ENCODE measurements around the gene MOCOS. TPM values are rescaled to one million over a fixed set of nuclear protein-coding genes. Genes with fewer than 3 reads are reported as not detected.

MOCOS gene
- total and polyA plus RNA-seq, 2 of the 8 experiments (the other 6 are each of a cell fraction or from before 2014, with no cell fraction given) = 4.7 to 5.8 TPM

DNA sequence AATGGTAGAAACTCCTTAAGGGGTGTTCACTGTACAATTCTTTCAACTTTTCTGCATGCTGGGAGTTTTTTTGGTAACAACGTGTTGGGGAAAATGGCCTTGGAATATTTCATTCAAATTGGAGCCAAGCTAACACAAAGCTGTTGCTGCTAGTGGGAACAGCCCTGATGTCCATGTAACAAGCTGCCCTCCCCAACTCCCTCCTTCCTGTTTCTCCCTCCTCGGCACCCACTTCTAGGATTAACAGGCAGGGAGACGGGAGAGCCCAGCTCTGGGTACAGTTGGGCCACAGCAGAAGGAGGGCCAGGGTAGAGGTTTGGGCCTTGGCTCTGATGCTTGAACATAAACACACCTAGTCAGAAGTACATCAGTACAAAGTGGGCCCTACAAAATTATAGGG lies 9.4 kb upstream of the MOCOS start:
- H3K79me2 ChIP-seq (ENCODE audit: control insufficient read depth in 1 of 2, insufficient read depth in 2 of 2, low read length in 2 of 2) = no peaks in the 10 kb centered on the region
- peaks cover 0 to 2% of the 10 kb centered on the region in 2 experiments for H4K20me1 ChIP-seq (replicated peaks in 1 of 2; ENCODE audit: control insufficient read depth in 1 of 2, insufficient read depth in 2 of 2, low read length in 2 of 2)
- no peaks in the 10 kb centered on the region for H3K79me1 ChIP-seq (ENCODE audit: low read depth, low read length)
- H3K36me3 ChIP-seq (ENCODE audit: control insufficient read depth in 2 of 4, insufficient read depth in 4 of 4, low read length in 3 of 4) = peaks cover 4 to 38% (median 24%) of the 10 kb centered on the region in 4 experiments; a peak in 7 of 8 replicates
- no peak overlapping the region for H3K9ac ChIP-seq (replicated peaks in 1 of 4; ENCODE audit: extremely low read depth in 1 of 4, low read depth in 3 of 4, low read length in 3 of 4)
- no peak for DNase-seq (ENCODE audit: low read depth in 1 of 2, low spot score in 2 of 2)
- no peak overlapping the region for H3K4me2 ChIP-seq (ENCODE audit: insufficient read depth in 1 of 2, low read depth in 2 of 2, low read length in 2 of 2)
- no peak overlapping the region for H4K5ac ChIP-seq (ENCODE audit: insufficient read length, low read depth, low read length)
- no peak overlapping the region for H2BK12ac ChIP-seq (ENCODE audit: low read depth, low read length)
- H2AFZ ChIP-seq (ENCODE audit: low read length) = no peak overlapping the region
- no peaks in the 10 kb centered on the region for H3K27me3 ChIP-seq (replicated peaks in 1 of 4; ENCODE audit: control insufficient read depth in 3 of 4, extremely low read depth in 1 of 4, insufficient read depth in 3 of 4, low read length in 3 of 4)
- H4K91ac ChIP-seq (replicated peaks; ENCODE audit: insufficient read length, low read length) = no peak overlapping the region
- H2BK15ac ChIP-seq (ENCODE audit: low read length) = no peak overlapping the region
- POLR2A ChIA-PET (ENCODE audit: partially characterized antibody) = interaction anchor here (0.6 to 3.8 kb wide), 3 partner anchors 12 to 267 kb away, joined by 3 to 24 read pairs (median 3); no protein-coding TSS in a partner anchor
- no peak overlapping the region for H3K56ac ChIP-seq (replicated peaks; ENCODE audit: insufficient read length, low read depth, low read length)
- H2BK5ac ChIP-seq (ENCODE audit: low read depth, low read length) = no peak overlapping the region
- FAIRE-seq = no peak
- H2BK20ac ChIP-seq (ENCODE audit: low read length) = no peak overlapping the region
- no peak overlapping the region for H3K14ac ChIP-seq (ENCODE audit: insufficient read length)
- no peak overlapping the region for H3K4me3 ChIP-seq (ENCODE audit: extremely low read depth in 1 of 4, insufficient read depth in 2 of 4, low read depth in 3 of 4, low read length in 4 of 4)
- 89% methylated on average over 3 of the region's 3 CpGs; no CpG with 5 or more reads in 1 of the 2 experiments for whole genome bisulfite sequencing, 2 experiments (ENCODE audit: extremely low coverage in 1 of 2, insufficient coverage in 1 of 2, insufficient read length in 1 of 2, insufficient replicate concordance in 2 of 2, low coverage in 1 of 2, low lambda C conversion rate in 2 of 2, missing lambda C conversion rate in 1 of 2)
- H3K23me2 ChIP-seq (ENCODE audit: low read depth, low read length) = no peaks in the 10 kb centered on the region
- H3K27ac ChIP-seq (ENCODE audit: low read depth, low read length) = no peak overlapping the region
- no peak overlapping the region for H2AK5ac ChIP-seq (ENCODE audit: low read depth, low read length)
- no peak overlapping the region for H3K4ac ChIP-seq (replicated peaks; ENCODE audit: insufficient read length, low read depth, low read length)
- H2BK120ac ChIP-seq (replicated peaks; ENCODE audit: low read depth, low read length) = no peak overlapping the region
- no peaks in the 10 kb centered on the region; a peak in 1 of 7 replicates for H3K4me1 ChIP-seq (replicated peaks in 1 of 4; ENCODE audit: control insufficient read depth in 3 of 4, insufficient read depth in 4 of 4, low read length in 3 of 4)
- CTCF ChIA-PET (ENCODE audit: partially characterized antibody) = no interaction called here
- H3K18ac ChIP-seq (ENCODE audit: extremely low read depth, low read length) = no peak overlapping the region
- no peak overlapping the region for H4K8ac ChIP-seq (ENCODE audit: extremely low read depth, insufficient read depth, low read length)
- H3K9me3 ChIP-seq (ENCODE audit: insufficient read depth in 2 of 2, low read depth in 1 of 2, low read length in 1 of 2) = no peaks in the 10 kb centered on the region
- no peak overlapping the region for H3K23ac ChIP-seq (ENCODE audit: insufficient read length)
- TF ChIP-seq HDAC2 (IDR thresholded peaks at IDR 0.05; ENCODE audit: borderline replicate concordance in 1 of 2, low read depth in 2 of 2, low read length in 2 of 2) = no peak
- TF ChIP-seq POLR2A (IDR thresholded peaks at IDR 0.05; ENCODE audit: control extremely low read depth in 1 of 2, low read depth in 2 of 2, low read length in 2 of 2) = no peak
- no peak; the same call in 1 of the 2 replicates for TF ChIP-seq POLR2AphosphoS5 (IDR thresholded peaks at IDR 0.05; ENCODE audit: low read depth, low read length)
- no peak for TF ChIP-seq PHF8 (conservative IDR thresholded peaks at IDR 0.05; ENCODE audit: low read depth, low read length)
- no peak for TF ChIP-seq CHD1 (IDR thresholded peaks at IDR 0.05; ENCODE audit: low read depth, low read length)
- TF ChIP-seq, protein P1, sequence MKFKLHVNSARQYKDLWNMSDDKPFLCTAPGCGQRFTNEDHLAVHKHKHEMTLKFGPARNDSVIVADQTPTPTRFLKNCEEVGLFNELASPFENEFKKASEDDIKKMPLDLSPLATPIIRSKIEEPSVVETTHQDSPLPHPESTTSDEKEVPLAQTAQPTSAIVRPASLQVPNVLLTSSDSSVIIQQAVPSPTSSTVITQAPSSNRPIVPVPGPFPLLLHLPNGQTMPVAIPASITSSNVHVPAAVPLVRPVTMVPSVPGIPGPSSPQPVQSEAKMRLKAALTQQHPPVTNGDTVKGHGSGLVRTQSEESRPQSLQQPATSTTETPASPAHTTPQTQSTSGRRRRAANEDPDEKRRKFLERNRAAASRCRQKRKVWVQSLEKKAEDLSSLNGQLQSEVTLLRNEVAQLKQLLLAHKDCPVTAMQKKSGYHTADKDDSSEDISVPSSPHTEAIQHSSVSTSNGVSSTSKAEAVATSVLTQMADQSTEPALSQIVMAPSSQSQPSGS (IDR thresholded peaks at IDR 0.05; ENCODE audit: low read length) = no peak
- TF ChIP-seq EP300 (IDR thresholded peaks at IDR 0.05; ENCODE audit: borderline replicate concordance in 1 of 2, low read depth in 2 of 2, low read length in 2 of 2) = no peak
- TF ChIP-seq, protein P2, sequence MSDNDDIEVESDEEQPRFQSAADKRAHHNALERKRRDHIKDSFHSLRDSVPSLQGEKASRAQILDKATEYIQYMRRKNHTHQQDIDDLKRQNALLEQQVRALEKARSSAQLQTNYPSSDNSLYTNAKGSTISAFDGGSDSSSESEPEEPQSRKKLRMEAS (IDR thresholded peaks at IDR 0.05) = no peak

All from H1 (cell line).